Motor neuron (in vitro differentiated cells): ENCODE measurements around the gene TUFM. TPM values are rescaled to one million over a fixed set of nuclear protein-coding genes. Genes with fewer than 3 reads are reported as not detected.

Experiments
- ATAC-seq, 8 experiments: fragments of 200-7000 bp; cut with Tn5 transposase; replicated peaks in 6 of 8; 2 replicates each; pipeline ENCODE4 v1.8.0; 2021; ENCODE audit warnings: mild to moderate bottlenecking in 8 of 8, moderate library complexity in 8 of 8
- H3K27ac ChIP-seq, 2 donors: fragments of 250-450 bp; sonication (Bioruptor Pico); 2 replicates each; pipeline ENCODE4 v1.9.0; 2021; ENCODE audit warnings: antibody characterized with exemption in 2 of 2, mild to moderate bottlenecking in 2 of 2, moderate library complexity in 1 of 2
- H3K4me1 ChIP-seq, 2 donors: fragments of 250-450 bp; sonication (Bioruptor Pico); replicated peaks in 1 of 2; 2 replicates each; pipeline ENCODE4 v1.6.1; 2021; ENCODE audit warnings: antibody characterized with exemption in 2 of 2, mild to moderate bottlenecking in 2 of 2, moderate library complexity in 1 of 2
- H3K4me3 ChIP-seq, 5 donors: fragments of 250-450 bp; sonication (Bioruptor Pico); 2 replicates each; pipeline ENCODE4 v1.9.0; 2021; ENCODE audit warnings: antibody characterized with exemption in 5 of 5, mild to moderate bottlenecking in 5 of 5, moderate library complexity in 4 of 5
- WGBS, 10 experiments: fragments of 450-650 bp; shearing (Covaris generic); methylation state at CpG; one replicate each; pipeline ENCODE4 v1.0.0; 2022; 5-methylcytosine and 5-hydroxymethylcytosine counted together
- in situ Hi-C, 9 experiments: fragments of 400-800 bp; cut with MboI; loops; one replicate each; pipeline ENCODE4 v1.15.0; 2021; ENCODE audit warnings: low sequenced_read_pairs in 9 of 9, low pct_unique_long_range_greater_than_20kb in 2 of 9; ENCODE audit not compliant: unreplicated experiment in 9 of 9
- total RNA-seq, 8 experiments: library from RNA; unstranded; fragments of 300-600 nt; gene quantifications; 2 replicates each; pipeline versions ENCODE4 v1.2.3 to v1.2.4, GENCODE V29; 2022

Gene TUFM
- total RNA-seq, 8 experiments from 2014 or later: 97.3 to 268 (median 122) TPM

DNA sequence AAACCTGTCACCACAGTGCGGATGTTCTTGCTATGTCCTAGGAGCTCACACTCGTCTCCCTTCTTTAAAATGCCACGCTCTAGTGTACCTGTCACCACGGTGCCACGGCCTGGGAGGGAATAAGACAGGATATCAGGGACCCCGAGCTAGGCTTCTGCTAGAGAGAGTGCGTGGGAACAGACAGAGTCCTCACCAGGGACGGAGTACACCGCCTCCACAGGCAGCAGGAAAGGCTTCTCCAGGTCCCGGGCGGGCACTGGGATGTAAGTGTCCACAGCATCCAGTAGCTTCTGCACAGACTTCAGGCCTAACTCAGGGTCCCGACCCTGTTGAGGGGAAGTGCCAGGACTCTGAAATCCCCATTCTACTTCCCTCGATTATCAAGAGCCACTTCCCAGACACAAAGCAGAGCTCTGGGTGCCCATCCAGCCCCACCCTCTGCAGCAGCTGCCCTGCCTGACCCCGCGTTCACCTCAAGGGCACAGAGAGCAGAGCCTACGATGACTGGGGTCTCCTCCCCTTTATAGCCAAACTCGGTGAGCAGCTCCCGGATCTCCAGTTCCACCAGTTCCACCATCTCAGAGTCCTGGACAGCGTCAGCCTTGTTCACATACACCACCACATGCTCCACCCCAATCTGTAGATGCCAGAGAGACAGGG lies 1.8 kb downstream of the TUFM start:
- WGBS, 10 experiments: 78 to 91% (median 83%) methylated on average over 3 to 8 of the region's 19 CpGs; no CpG with 5 or more reads in 6 of the 10 experiments
- Histone ChIP-seq H3K27ac (no peak overlapping the region), H3K4me3 (no peak overlapping the region), H3K4me1 (peaks cover 9 to 11% of the 10 kb centered on the region in 2 donors)
- no peak for ATAC-seq
- in situ Hi-C loops: no loop called here

DNA sequence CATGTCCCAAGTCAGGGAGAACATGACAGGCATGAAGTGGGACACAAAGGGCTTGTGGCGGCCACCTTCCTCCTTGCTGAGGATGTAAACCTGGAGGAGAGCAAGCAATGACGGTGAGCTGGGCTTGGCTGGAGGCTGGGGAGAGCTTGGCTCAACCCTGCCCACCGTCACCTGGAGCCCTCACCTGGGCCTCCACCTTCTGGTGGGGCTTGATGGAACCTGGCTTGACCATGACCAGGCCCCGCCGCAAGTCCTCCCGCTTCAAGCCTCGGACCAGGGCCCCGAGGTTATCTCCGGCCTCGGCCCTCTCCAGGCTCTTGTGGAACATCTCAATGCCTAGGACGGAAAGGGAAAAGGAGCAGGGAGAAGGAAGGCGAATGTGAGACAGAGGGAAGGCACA lies 2.4 kb downstream of the TUFM start:
- peaks cover 9 to 11% of the 10 kb centered on the region in 2 donors for H3K4me1 ChIP-seq
- in situ Hi-C loops: no loop called here
- ATAC-seq: no peak
- 80 to 100% (median 95%) methylated on average over 1 to 7 of the region's 12 CpGs; no CpG with 5 or more reads in 5 of the 10 experiments for WGBS, 10 experiments
- no peak overlapping the region for H3K27ac ChIP-seq
- no peak overlapping the region for H3K4me3 ChIP-seq

DNA sequence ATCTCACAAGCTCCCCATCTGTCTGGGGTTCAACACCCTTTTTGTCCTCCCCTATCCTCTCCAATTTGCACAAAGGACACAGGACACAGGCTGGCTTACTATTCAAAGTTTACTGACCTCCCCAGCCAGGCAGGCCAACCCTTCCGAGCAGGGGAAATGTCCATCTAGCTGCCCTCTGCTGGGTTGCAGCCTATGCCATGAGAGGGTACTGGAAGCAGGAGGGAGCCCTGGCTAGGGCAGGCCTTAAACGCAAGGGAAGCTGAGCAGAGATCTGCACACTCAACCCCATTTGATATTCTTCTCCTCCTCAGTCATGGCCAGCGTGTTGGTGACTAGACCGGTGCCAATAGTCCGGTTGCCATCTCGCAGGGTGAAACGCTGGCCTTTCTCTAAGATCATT lies 3.5 kb downstream of the TUFM start:
- peaks cover 9 to 11% of the 10 kb centered on the region in 2 donors for H3K4me1 ChIP-seq
- 90 to 100% (median 100%) methylated on average over 1 to 5 of the region's 7 CpGs; no CpG with 5 or more reads in 5 of the 10 experiments for WGBS, 10 experiments
- ATAC-seq: no peak
- H3K27ac ChIP-seq: no peak overlapping the region
- H3K4me3 ChIP-seq: no peak overlapping the region
- in situ Hi-C loops: no loop called here

DNA sequence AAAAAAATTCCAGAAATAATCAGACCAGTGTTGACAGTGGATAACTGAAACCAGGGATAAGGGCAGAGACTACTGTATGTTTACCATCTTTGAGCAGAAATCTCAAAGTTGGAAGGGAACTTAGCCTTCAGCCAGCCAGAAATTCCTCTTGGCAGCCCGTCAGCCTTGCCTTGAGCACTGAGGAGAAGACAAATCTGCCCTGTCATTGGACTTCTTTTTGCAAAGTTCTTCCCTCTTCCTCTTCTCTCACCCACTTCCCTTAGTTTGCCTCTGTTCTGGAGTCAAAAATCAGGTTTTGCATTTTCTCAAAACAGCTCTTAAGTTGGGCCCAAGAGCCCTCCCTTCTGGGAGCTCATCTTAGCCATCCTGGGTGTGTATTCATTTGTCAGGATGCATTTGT lies 6.2 kb downstream of the TUFM start:
- in situ Hi-C loops: no loop called here
- ATAC-seq: peak in 1 of 8 experiments; percentile 12
- WGBS, 10 experiments: 0 to 80% (median 54%) methylated on average over 1 of the region's 1 CpG; no CpG with 5 or more reads in 5 of the 10 experiments
- no peak overlapping the region for H3K4me3 ChIP-seq
- peaks cover 0 to under 1% of the 10 kb centered on the region in 2 donors for H3K4me1 ChIP-seq
- H3K27ac ChIP-seq: no peak overlapping the region

DNA sequence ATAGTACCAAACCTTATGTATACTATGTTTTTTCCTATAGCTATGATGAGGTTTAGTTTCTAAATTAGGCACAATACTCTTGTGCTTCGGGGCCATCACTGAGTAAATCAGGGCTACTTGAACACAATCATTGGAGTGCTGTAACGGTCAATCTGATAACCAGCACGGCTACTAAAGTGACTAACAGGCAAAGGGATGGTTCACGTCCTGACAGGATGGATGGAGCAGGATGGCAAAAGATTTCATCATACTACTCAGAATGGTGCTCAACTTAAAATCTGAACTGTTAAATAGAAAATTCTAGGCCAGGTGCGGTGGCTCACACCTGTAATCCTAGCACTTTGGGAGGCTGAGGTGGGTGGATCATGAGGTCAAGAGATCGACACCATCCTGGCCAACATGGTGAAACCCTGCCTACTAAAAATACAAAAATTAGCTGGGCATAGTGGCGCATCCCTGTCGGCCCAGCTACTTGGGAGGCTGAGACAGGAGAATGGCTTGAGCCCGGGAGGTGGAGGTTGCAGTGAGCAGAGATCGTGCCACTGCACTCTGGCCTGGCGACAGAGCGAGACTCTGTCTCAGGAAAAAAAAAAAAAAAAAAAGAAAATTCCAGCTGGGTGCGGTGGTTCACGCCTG lies 7.0 kb downstream of the TUFM start:
- H3K4me3 ChIP-seq: no peak overlapping the region
- WGBS, 10 experiments: 90 to 100% (median 100%) methylated on average over 1 to 11 of the region's 14 CpGs; no CpG with 5 or more reads in 1 of the 10 experiments
- H3K27ac ChIP-seq: no peak overlapping the region
- in situ Hi-C loops: no loop called here
- no peaks in the 10 kb centered on the region for H3K4me1 ChIP-seq
- ATAC-seq: no peak

DNA sequence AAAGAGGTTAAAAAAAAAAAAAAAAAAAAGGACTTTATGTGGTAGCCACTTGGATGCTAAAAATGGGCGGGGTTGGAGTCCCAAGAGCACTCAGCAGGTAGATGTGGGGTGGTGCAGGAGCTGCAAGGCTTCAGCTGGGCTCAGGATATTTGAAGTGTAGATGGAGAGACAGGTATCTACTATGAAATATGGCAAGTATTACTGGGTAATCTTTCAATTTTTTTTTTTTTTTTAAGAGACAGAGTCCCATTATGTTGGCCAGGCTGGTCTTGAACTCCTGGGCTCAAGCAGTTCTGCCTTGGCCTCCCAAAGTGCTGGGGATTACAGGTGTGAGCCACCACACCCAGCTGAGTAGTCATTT lies 7.6 kb downstream of the TUFM start:
- Histone ChIP-seq H3K27ac (no peak overlapping the region), H3K4me1 (no peaks in the 10 kb centered on the region), H3K4me3 (no peak overlapping the region)
- ATAC-seq: no peak
- WGBS, 10 experiments: 83 to 100% (median 100%) methylated on average over 1 of the region's 1 CpG; no CpG with 5 or more reads in 5 of the 10 experiments
- in situ Hi-C loops: no loop called here

DNA sequence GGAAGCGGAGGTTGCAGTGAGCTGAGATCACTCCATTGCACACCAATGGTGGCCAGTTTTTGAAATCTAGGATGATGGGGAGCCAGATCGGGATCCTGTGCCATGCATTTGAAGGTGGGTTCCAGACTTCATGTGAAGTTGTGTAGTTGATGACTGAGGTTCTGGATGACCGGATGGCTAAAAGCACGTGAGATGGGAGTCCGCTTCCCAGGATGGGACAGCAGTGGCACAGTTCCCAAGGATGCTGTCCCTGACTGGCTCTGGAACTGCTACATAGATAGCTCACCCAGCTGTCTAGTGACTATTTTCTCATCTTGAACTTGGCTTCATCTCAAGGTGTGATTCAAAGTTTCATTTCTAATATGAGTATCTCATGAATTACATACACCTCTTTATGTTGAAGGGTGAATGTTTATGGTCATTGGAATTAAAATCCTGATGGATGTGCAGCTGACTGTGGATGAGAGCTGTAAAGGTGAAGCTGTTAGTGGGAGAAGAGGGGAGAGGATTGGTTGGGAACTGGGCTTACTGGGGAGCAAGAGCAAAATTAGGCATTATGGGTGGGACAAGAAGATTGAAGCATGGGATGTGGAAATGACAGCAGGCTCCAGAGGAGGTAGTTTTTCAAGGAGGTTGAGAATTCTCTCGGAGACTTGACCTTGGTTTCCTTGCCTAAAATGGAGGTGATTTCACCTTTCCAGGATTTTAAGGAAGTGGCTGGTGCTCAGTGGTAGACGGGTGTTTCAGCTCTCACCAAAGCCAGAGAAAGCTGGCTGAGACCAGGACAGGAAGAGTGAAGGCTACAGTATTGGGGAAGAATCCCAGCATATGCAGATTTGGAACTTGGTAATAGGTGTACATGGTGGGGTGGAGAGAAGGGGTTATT lies 8.2 kb downstream of the TUFM start:
- WGBS, 10 experiments: 75 to 100% (median 92%) methylated on average over 1 to 5 of the region's 7 CpGs; no CpG with 5 or more reads in 3 of the 10 experiments

DNA sequence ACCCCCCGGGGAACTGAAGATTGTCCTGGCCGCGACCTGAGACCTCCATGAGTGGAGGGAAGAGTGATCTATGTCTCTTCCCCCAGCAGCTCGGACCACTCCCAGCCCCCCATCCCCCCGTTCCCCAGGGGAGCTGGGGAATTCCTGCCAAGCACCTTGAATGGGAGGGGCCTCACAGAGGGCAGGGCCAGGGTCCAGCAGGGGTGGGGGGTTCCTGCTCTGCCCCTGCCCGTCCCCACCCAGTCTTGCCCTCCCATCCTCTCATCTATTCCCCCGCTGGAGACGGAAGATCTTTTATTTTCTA lies 9.4 kb downstream of the TUFM start:
- Histone ChIP-seq H3K27ac (no peak overlapping the region), H3K4me3 (no peak overlapping the region), H3K4me1 (no peaks in the 10 kb centered on the region)
- WGBS, 10 experiments: 80 to 100% (median 90%) methylated on average over 1 to 2 of the region's 8 CpGs; no CpG with 5 or more reads in 7 of the 10 experiments
- peak in 4 of 8 experiments; percentile 12 to 14 (median 12) for ATAC-seq
- in situ Hi-C loops: no loop called here

More for the DNA sequence above, 8.2 kb downstream of the TUFM start:
- no peak overlapping the region for H3K27ac ChIP-seq
- no peak overlapping the region for H3K4me3 ChIP-seq
- in situ Hi-C loops: no loop called here
- no peak for ATAC-seq
- H3K4me1 ChIP-seq: no peaks in the 10 kb centered on the region

DNA sequence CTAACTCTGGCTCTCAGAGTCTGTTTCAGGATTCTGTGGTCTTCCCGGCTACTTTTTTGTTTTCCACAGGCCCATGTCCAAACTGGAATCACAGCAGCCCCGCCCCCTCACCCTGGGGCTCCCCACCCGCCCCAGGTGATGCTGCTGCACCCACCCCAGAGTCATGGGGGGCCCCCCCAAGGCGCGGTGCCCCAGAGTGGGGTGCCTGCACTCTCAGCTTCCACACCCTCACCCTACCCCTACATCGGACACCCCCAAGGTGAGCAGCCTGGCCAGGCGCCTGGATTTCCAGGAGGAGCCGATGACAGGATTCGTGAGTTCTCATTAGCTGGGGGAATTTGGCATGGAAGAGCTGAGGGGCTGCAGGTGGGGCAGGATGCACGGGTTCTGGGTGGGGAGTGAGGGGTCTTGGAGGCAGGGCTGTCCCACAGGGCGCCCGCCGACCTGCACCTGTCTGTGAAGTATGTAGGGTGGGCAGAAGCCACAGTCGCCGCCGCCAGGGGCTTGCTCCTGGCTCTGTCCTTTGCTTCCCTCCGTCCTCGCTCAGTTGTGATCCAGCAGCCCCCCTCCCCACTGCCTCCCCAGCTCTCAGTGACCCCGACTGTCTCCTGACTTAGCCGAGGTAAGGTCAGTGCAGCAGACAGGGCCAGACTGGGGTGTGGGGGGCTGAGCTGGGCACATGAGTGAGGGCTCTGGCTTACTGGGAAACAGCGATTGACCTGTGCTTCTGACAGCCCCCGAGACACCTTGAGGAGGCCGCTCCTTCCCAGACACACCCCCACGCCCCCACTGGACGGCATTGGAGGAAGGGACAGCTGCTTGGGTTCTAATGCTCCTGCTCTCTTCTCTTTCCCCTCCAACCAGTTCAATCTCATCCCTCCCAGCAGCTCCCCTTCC lies 10.0 kb downstream of the TUFM start:
- 100% methylated on average over 1 to 3 of the region's 25 CpGs; no CpG with 5 or more reads in 8 of the 10 experiments for WGBS, 10 experiments
- in situ Hi-C loops: no loop called here
- Histone ChIP-seq H3K4me1 (no peaks in the 10 kb centered on the region), H3K4me3 (no peak overlapping the region), H3K27ac (no peak overlapping the region)
- peak in 5 of 8 experiments; percentile 9 to 22 (median 15) for ATAC-seq

DNA sequence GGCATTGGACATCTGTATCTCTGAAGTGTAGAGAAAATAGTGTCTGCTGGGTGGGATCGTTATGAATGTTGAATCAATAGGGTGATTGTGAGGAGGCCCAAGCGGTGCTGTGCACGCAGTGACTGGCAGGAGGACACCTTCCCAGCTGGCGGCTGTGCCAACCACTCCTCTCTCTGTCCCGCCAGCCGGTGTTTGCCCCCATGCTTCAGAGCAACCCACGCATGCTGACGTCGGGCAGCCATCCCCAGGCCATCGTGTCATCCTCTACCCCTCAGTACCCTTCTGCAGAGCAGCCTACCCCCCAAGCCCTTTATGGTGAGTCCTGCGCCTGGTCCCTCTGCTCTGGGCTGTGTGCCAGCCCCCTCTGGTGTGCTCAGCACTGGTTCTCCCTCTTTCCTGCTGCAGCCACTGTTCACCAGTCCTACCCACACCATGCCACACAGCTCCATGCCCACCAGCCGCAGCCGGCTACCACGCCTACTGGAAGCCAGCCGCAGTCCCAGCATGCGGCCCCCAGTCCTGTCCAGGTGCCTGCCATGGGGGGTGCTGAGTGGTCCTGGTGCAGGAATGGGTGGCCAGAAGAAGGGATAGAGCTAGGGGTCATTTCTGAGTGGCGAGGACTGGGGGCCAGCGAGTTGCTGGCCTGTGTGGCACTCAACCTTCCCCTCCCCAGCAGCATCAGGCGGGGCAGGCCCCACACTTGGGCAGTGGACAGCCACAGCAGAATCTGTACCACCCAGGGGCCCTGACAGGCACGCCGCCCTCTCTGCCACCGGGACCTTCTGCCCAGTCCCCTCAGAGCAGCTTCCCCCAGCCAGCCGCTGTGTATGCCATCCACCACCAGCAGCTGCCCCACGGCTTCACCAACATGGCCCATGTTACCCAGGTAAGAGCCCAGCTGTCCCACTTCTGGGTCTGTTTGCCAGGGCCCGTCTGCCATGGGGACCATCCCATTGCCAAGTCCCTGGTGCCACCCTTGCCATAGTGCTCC lies 11.0 kb downstream of the TUFM start:
- Histone ChIP-seq H3K4me3 (no peak overlapping the region), H3K27ac (no peak overlapping the region), H3K4me1 (no peaks in the 10 kb centered on the region)
- in situ Hi-C loops: no loop called here
- 70 to 100% (median 94%) methylated on average over 1 to 8 of the region's 25 CpGs; no CpG with 5 or more reads in 2 of the 10 experiments for WGBS, 10 experiments
- peak in 4 of 8 experiments; percentile 14 to 31 (median 24) for ATAC-seq

DNA sequence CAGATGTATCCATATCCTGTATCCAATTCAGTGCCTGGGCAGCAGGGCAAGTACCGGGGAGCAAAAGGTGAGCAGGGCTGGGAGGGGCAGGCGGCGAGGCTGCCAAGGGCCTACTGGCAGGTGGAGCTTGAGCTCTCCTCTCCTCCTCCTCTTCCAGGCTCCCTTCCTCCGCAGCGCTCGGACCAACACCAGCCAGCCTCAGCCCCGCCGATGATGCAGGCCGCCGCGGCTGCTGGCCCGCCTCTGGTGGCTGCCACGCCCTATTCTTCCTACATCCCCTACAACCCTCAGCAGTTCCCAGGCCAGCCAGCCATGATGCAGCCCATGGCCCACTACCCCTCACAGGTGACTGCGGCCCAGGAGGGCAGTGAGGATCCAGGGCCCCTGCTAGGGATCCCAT lies 11.8 kb downstream of the TUFM start:
- H3K27ac ChIP-seq: no peak overlapping the region
- no peaks in the 10 kb centered on the region for H3K4me1 ChIP-seq
- no peak overlapping the region for H3K4me3 ChIP-seq
- ATAC-seq: peak in 5 of 8 experiments; percentile 5 to 26 (median 7)
- in situ Hi-C loops: no loop called here
- 90 to 100% (median 100%) methylated on average over 1 to 8 of the region's 14 CpGs; no CpG with 5 or more reads in 5 of the 10 experiments for WGBS, 10 experiments
